Transverse colon (tissue), 4 donors: ENCODE results near the gene THPO. TPM values are rescaled to one million over a fixed set of nuclear protein-coding genes. Genes with fewer than 3 reads are reported as not detected.

Experiments
- DNase-seq: peaks from one replicate; pipeline ENCODE4 v3.0.0-alpha.2; 2019
- H3K27ac ChIP-seq, 4 donors: fragments of 200-600 bp; sonication (generic); 2 replicates each; pipeline ENCODE4 v1.5.1; 2016 to 2018; ENCODE audit warnings: inconsistent platforms in 4 of 4
- H3K27me3 ChIP-seq: fragments of 200-600 bp; sonication (generic); 2 replicates; pipeline ENCODE4 v1.5.1; 2017; ENCODE audit warnings: inconsistent platforms
- H3K36me3 ChIP-seq, 4 donors: fragments of 200-600 bp; sonication (generic); 2 replicates each; pipeline ENCODE4 v1.5.1; 2017 to 2019; ENCODE audit warnings: inconsistent platforms in 4 of 4
- H3K4me1 ChIP-seq, 4 donors: fragments of 200-600 bp; sonication (generic); 2 replicates each; pipeline ENCODE4 v1.5.1; 2017 to 2020; ENCODE audit warnings: inconsistent platforms in 4 of 4
- H3K4me3 ChIP-seq, 4 donors: fragments of 200-600 bp; sonication (generic); 1 replicate in 1 of 4; 2 replicates in 3 of 4; pipeline versions ENCODE4 v1.5.1 to v1.6.1; 2017 to 2019; ENCODE audit warnings: inconsistent platforms in 4 of 4
- H3K9me3 ChIP-seq, 2 donors: fragments of 200-600 bp; sonication (generic); 2 replicates each; pipeline ENCODE4 v1.5.1; 2017 to 2019; ENCODE audit warnings: inconsistent platforms in 2 of 2
- CTCF ChIP-seq, 5 experiments: fragments of 200-600 bp in 3 of 5; fragments of 450-650 bp in 2 of 5; sonication (generic) in 3 of 5; IDR thresholded peaks; 1 replicate in 2 of 5; 2 replicates in 3 of 5; pipeline ENCODE4 v1.5.1; 2016 to 2017; ENCODE audit warnings: antibody characterized with exemption in 5 of 5, inconsistent platforms in 3 of 5, mild to moderate bottlenecking in 2 of 5, moderate library complexity in 1 of 5
- EP300 ChIP-seq: sonication (generic); formaldehyde crosslinking; IDR thresholded peaks from one replicate; pipeline ENCODE4 v1.6.1; 2017; ENCODE audit warnings: antibody characterized with exemption, low read depth
- POLR2A ChIP-seq: fragments of 450-650 bp; IDR thresholded peaks from one replicate; pipeline ENCODE4 v1.6.1; 2016; ENCODE audit warnings: antibody characterized with exemption, mild to moderate bottlenecking, moderate library complexity
- POLR2AphosphoS5 ChIP-seq, 3 donors: sonication (generic); formaldehyde crosslinking; IDR thresholded peaks; one replicate each; pipeline ENCODE4 v1.6.1; 2016; ENCODE audit warnings: antibody characterized with exemption in 3 of 3
- WGBS, 2 donors: methylation state at CpG; one replicate each; pipeline ENCODE4 v1.1.5; 2018; ENCODE audit warnings: low coverage in 1 of 2; 5-methylcytosine and 5-hydroxymethylcytosine counted together
- in situ Hi-C, 4 donors: fragments of 200-750 bp; cut with MboI; loops; one replicate each; pipeline versions ENCODE4 v1.15.0 to v1.15.1; 2017; ENCODE audit warnings: low sequenced_read_pairs in 3 of 4, low pct_ligation_motif_present in 1 of 4, low pct_unique_long_range_greater_than_20kb in 1 of 4
- intact Hi-C: fragments of 100-400 bp; cut with DNase I; formaldehyde crosslinking; loops from one replicate; pipeline ENCODE4 v1.15.1; 2023; ENCODE audit warnings: low total_unique reads
- total RNA-seq, 4 donors: library from RNA; depleted of rRNA; stranded (reverse); fragments of >200 nt; gene quantifications; one replicate each; pipeline ENCODE4 v1.1.0, GENCODE V29; 2016

The THPO gene
- total RNA-seq, 4 donors from 2014 or later = not detected

GRCh38 chr3:184384856-184385422 lies 6.9 kb upstream of the THPO start:
- 94% methylated on average over 7 of the region's 8 CpGs; no CpG with 5 or more reads in 1 of the 2 donors for WGBS, 2 donors
- peaks cover 10 to 14% (median 12%) of the 10 kb centered on the region in 4 donors for H3K4me1 ChIP-seq
- H3K9me3 ChIP-seq = no peaks in the 10 kb centered on the region
- TF ChIP-seq CTCF (IDR thresholded peaks at IDR 0.05) (no peak), EP300 (no peak), POLR2AphosphoS5 (IDR thresholded peaks at IDR 0.05) (no peak), POLR2A (no peak)
- no peak for DNase-seq
- no peak overlapping the region for H3K4me3 ChIP-seq
- intact Hi-C loops (loop anchor here (10.0 kb wide), 1 partner anchor 390 kb away; no protein-coding TSS in a partner anchor), in situ Hi-C loops (loop anchor here in 1 of 4 donors (25.0 kb wide), 1 partner anchor 402 kb away; no protein-coding TSS in a partner anchor)
- no peaks in the 10 kb centered on the region for H3K36me3 ChIP-seq
- peaks cover 24% of the 10 kb centered on the region for H3K27me3 ChIP-seq
- H3K27ac ChIP-seq = no peak overlapping the region

- Histone ChIP-seq H3K4me3 (no peak overlapping the region), H3K4me1 (peaks cover 10 to 16% (median 13%) of the 10 kb centered on the region in 4 donors), H3K27me3 (peaks cover 29% of the 10 kb centered on the region), H3K9me3 (no peaks in the 10 kb centered on the region), H3K36me3 (no peaks in the 10 kb centered on the region), H3K27ac (no peak overlapping the region)
- TF ChIP-seq CTCF (IDR thresholded peaks at IDR 0.05) (no peak), POLR2A (no peak), POLR2AphosphoS5 (IDR thresholded peaks at IDR 0.05) (no peak), EP300 (no peak)
- WGBS, 2 donors = 86% methylated on average over 1 of the region's 9 CpGs; no CpG with 5 or more reads in 1 of the 2 donors
- no peak for DNase-seq
- intact Hi-C loops (loop anchor here (10.0 kb wide), 1 partner anchor 390 kb away; no protein-coding TSS in a partner anchor), in situ Hi-C loops (loop anchor here in 1 of 4 donors (25.0 kb wide), 1 partner anchor 403 kb away; no protein-coding TSS in a partner anchor)
These were observed 6.3 kb upstream of the THPO start for GRCh38 chr3:184384342-184384741.

DNA sequence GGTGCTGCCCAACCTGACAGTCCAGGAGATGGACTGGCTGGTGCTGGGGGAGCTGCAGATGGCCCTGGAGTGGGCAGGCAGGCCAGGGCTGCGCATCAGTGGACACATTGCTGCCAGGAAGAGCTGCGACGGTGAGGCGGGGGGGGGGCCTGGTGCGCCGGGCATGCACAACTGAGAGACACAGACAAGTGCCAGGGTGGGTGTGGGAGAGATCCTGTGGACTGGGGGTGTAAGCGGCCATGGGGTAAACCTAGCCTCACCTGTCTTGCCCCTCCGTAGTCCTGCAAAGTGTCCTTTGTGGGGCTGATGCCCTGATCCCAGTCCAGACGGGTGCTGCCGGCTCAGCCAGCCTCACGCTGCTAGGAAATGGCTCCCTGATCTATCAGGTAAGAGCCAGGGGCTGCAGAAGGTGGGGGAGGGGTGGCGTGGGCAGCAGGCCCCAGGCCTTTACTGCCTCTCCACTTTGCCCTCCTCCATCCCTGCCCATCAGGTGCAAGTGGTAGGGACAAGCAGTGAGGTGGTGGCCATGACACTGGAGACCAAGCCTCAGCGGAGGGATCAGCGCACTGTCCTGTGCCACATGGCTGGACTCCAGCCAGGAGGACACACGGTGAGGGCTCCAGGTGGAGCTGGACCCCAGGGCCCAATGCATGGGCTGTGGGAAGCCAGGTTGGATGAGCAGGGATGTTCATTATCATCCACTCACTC lies 5.2 kb upstream of the THPO start:
- no peak overlapping the region for H3K27ac ChIP-seq
- H3K4me1 ChIP-seq = peaks cover 12 to 21% (median 14%) of the 10 kb centered on the region in 4 donors
- in situ Hi-C loops (loop anchor here in 1 of 4 donors (25.0 kb wide), 1 partner anchor 404 kb away; no protein-coding TSS in a partner anchor), intact Hi-C loops (loop anchor here (10.0 kb wide), 1 partner anchor 392 kb away; no protein-coding TSS in a partner anchor)
- H3K36me3 ChIP-seq = no peaks in the 10 kb centered on the region
- H3K9me3 ChIP-seq = no peaks in the 10 kb centered on the region
- no peak for DNase-seq
- peaks cover 40% of the 10 kb centered on the region for H3K27me3 ChIP-seq
- TF ChIP-seq POLR2A (no peak), CTCF (IDR thresholded peaks at IDR 0.05) (no peak), EP300 (no peak), POLR2AphosphoS5 (IDR thresholded peaks at IDR 0.05) (no peak)
- 89 to 100% methylated on average over 1 to 15 of the region's 15 CpGs for WGBS, 2 donors
- H3K4me3 ChIP-seq = no peak overlapping the region

DNA sequence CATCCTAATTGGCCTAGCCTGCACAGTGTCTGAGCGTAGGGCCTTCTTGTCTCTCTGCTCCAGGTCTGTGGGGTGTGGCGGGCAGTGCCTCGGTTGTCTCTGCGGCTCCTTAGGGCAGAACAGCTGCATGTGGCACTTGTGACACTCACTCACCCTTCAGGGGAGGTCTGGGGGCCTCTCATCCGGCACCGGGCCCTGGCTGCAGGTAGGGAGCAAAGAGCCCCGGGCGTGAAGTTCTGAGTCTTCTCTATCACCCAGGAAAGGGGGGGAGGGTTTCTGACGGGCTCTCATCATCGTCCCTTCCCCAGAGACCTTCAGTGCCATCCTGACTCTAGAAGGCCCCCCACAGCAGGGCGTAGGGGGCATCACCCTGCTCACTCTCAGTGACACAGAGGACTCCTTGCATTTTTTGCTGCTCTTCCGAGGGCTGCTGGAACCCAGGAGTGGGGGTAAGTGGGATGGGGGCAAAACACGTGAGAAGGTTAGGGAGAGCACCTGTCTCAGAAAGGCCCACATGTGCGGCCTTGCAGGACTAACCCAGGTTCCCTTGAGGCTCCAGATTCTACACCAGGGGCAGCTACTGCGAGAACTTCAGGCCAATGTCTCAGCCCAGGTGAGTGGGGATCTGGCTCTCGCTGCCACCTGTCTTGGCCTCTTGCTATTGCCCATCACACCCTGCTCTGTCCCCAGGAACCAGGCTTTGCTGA lies 4.5 kb upstream of the THPO start:
- in situ Hi-C loops (loop anchor here in 1 of 4 donors (25.0 kb wide), 1 partner anchor 405 kb away; no protein-coding TSS in a partner anchor), intact Hi-C loops (loop anchor here (10.0 kb wide), 1 partner anchor 392 kb away; no protein-coding TSS in a partner anchor)
- no peak for DNase-seq
- TF ChIP-seq POLR2A (no peak), POLR2AphosphoS5 (IDR thresholded peaks at IDR 0.05) (no peak), CTCF (IDR thresholded peaks at IDR 0.05) (no peak), EP300 (no peak)
- peaks cover 12 to 28% (median 14%) of the 10 kb centered on the region in 4 donors for H3K4me1 ChIP-seq
- H3K36me3 ChIP-seq = no peaks in the 10 kb centered on the region
- H3K27ac ChIP-seq = no peak overlapping the region
- 79% methylated on average over 15 of the region's 16 CpGs; no CpG with 5 or more reads in 1 of the 2 donors for WGBS, 2 donors
- H3K27me3 ChIP-seq = peaks cover 47% of the 10 kb centered on the region
- H3K9me3 ChIP-seq = no peaks in the 10 kb centered on the region
- H3K4me3 ChIP-seq = no peak overlapping the region
